OCI-LY7 (cell line): ENCODE data around the gene OGT. TPM values are rescaled to one million over a fixed set of nuclear protein-coding genes. Genes with fewer than 3 reads are reported as not detected.

Experiments
- BruUV-seq: library from RNA; stranded (reverse); fragments of 400-500 nt; replicated peaks from 2 replicates; lab custom pipeline; 2021; lab: Mats Ljungman, UMichigan
- CTCF ChIA-PET: fragments of 300-600 bp; sonication (Branson Sonifier 250); formaldehyde crosslinking; loops from one replicate; lab custom pipeline; 2022; ENCODE audit warnings: antibody characterized with exemption; ENCODE audit not compliant: unreplicated experiment; lab: Charles Lee
- POLR2A ChIA-PET: fragments of 300-600 bp; sonication (Branson Sonifier 250); formaldehyde crosslinking; loops from one replicate; lab custom pipeline; 2022; ENCODE audit warnings: antibody characterized with exemption; lab: Charles Lee
- DNase-seq: peaks from one replicate; pipeline ENCODE4 v3.0.0-alpha.2; 2015; ENCODE audit warnings: low spot score
- H2AFZ ChIP-seq: fragments of 200-600 bp; sonication (generic), shearing (Covaris generic); 2 replicates; pipeline ENCODE4 v1.6.1; 2014; ENCODE audit warnings: mild to moderate bottlenecking, antibody characterized with exemption, low read length, moderate library complexity
- H3K27ac ChIP-seq: fragments of 200-600 bp; sonication (generic); 2 replicates; pipeline ENCODE4 v1.5.1; 2014; ENCODE audit warnings: mixed run types, low read depth, mild to moderate bottlenecking, moderate library complexity, low read length, inconsistent platforms; ENCODE audit not compliant: poor library complexity, severe bottlenecking
- H3K36me3 ChIP-seq: fragments of 200-600 bp; sonication (generic); 2 replicates; pipeline ENCODE4 v1.6.1; 2014; ENCODE audit warnings: mild to moderate bottlenecking, antibody characterized with exemption, low read length, moderate library complexity, mixed read lengths; ENCODE audit not compliant: insufficient read depth
- H3K4me1 ChIP-seq: fragments of 200-600 bp; sonication (generic); 2 replicates; pipeline ENCODE4 v1.5.1; 2014; ENCODE audit warnings: mild to moderate bottlenecking, low read length; ENCODE audit not compliant: insufficient read depth, poor library complexity, severe bottlenecking
- H3K4me2 ChIP-seq: fragments of 200-600 bp; sonication (generic); 2 replicates; pipeline ENCODE4 v1.6.1; 2014; ENCODE audit warnings: mild to moderate bottlenecking, low read length
- H3K4me3 ChIP-seq: fragments of 200-600 bp; sonication (generic); 2 replicates; pipeline ENCODE4 v1.5.1; 2014; ENCODE audit warnings: mild to moderate bottlenecking, low read depth, low read length; ENCODE audit not compliant: poor library complexity, severe bottlenecking
- H3K79me2 ChIP-seq: fragments of 200-600 bp; sonication (generic); 2 replicates; pipeline ENCODE4 v1.6.1; 2016; ENCODE audit warnings: low read depth, mild to moderate bottlenecking, low read length, moderate library complexity, mixed read lengths; ENCODE audit not compliant: insufficient read depth
- H3K9me2 ChIP-seq: fragments of 200-600 bp; sonication (generic); 2 replicates; pipeline ENCODE4 v1.6.1; 2016; ENCODE audit warnings: mild to moderate bottlenecking, low read length, mixed read lengths; ENCODE audit not compliant: insufficient read depth
- H3K9me3 ChIP-seq: fragments of 200-600 bp; sonication (generic); 2 replicates; pipeline ENCODE4 v1.6.1; 2014; ENCODE audit warnings: mild to moderate bottlenecking, mixed run types, low read length, mixed read lengths
- H4K20me1 ChIP-seq: fragments of 200-600 bp; sonication (generic); 2 replicates; pipeline ENCODE4 v1.6.1; 2014; ENCODE audit warnings: mild to moderate bottlenecking, antibody characterized with exemption, low read length, moderate library complexity, mixed read lengths; ENCODE audit not compliant: insufficient read depth
- CTCF ChIP-seq: fragments of 200-600 bp; sonication (generic); conservative IDR thresholded peaks from 2 replicates; pipeline ENCODE4 v1.5.1; 2014; ENCODE audit warnings: mild to moderate bottlenecking, antibody characterized with exemption, low read length, moderate library complexity, mixed read lengths
- EZH2phosphoT487 ChIP-seq: fragments of 200-600 bp; sonication (generic); IDR thresholded peaks from 2 replicates; pipeline ENCODE4 v1.6.1; 2018; ENCODE audit warnings: low read depth, borderline replicate concordance, mild to moderate bottlenecking, mixed run types, antibody characterized with exemption, low read length, moderate library complexity, mixed read lengths
- intact Hi-C: fragments of 100-400 bp; cut with micrococcal nuclease; formaldehyde crosslinking; loops from one replicate; pipeline ENCODE4 v1.10.0; 2022; ENCODE audit not compliant: unreplicated experiment
- total RNA-seq, 2 experiments: library from RNA; depleted of rRNA in 1 of 2; stranded (reverse); fragments of >200 nt in 1 of 2; shearing (Covaris generic) in 1 of 2; gene quantifications; 2 replicates each; pipeline ENCODE4 v1.2.3, GENCODE V29; 2014 to 2022

OGT gene
- total RNA-seq, 2 experiments from 2014 or later: 185 to 291 TPM

- H3K4me2 ChIP-seq: no peak overlapping the region
- no peak overlapping the region for H2AFZ ChIP-seq
- ChIA-PET POLR2A (no interaction called here), CTCF (no interaction called here)
- H3K9me3 ChIP-seq: peaks cover 6% of the 10 kb centered on the region; the same call in 1 of the 2 replicates
- peaks cover 74% of the 10 kb centered on the region for H3K4me1 ChIP-seq
- H3K79me2 ChIP-seq: no peaks in the 10 kb centered on the region
- H3K27ac ChIP-seq: peak overlapping the region; percentile 73
- DNase-seq: no peak
- no peaks in the 10 kb centered on the region for H3K9me2 ChIP-seq
- intact Hi-C loops: loop anchor here (2.0 kb wide), 1 partner anchor 29 kb away; no protein-coding TSS in a partner anchor
- no peaks in the 10 kb centered on the region; the same call in 1 of the 2 replicates for H3K36me3 ChIP-seq
- H3K4me3 ChIP-seq: no peak overlapping the region
- TF ChIP-seq EZH2phosphoT487 (no peak), CTCF (no peak)
- no peaks in the 10 kb centered on the region for H4K20me1 ChIP-seq
- BruUV-seq: no TSS peak
Observed at GRCh38 chrX:71621603-71622002, 88.7 kb downstream of the OGT start.

DNA sequence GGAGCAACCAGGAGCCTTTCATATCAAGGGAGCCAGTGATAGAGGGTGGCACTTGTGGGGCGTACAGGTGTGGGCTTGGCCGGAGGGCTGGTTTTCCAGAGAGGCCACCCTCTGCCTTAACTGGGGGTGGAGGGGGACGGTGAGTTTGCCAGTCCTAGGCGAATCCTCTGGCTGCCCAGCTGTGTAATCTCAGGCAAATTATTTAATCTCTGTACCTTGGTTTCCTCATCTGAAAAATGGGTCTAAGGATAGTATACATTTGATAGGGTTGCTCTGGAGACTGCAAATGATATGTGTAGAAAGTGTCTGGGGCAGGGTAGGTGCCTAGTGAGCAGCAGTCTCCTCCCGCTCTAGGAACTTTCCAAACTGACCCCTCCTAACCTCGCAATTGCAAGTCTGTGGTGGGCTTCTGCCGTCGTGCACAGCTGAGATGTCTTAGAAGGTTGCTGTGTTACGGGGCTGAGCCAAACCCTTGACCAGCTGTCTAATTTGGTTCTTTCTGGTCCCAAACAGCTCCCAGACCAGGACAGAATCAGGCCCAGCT, 89.2 kb downstream of the OGT start:
- Histone ChIP-seq H3K4me2 (peak overlapping the region; percentile 70), H3K9me3 (peaks cover 6% of the 10 kb centered on the region; the same call in 1 of the 2 replicates), H3K36me3 (no peaks in the 10 kb centered on the region; the same call in 1 of the 2 replicates), H4K20me1 (no peaks in the 10 kb centered on the region), H3K9me2 (no peaks in the 10 kb centered on the region), H3K4me1 (peaks cover 74% of the 10 kb centered on the region), H3K27ac (peak overlapping the region; percentile 73), H3K79me2 (no peaks in the 10 kb centered on the region), H3K4me3 (no peak overlapping the region), H2AFZ (no peak overlapping the region)
- ChIA-PET CTCF (interaction anchor here (0.5 kb wide), 1 partner anchor 368 kb away, joined by 3 read pairs; the partner anchor contains the start of gene ZMYM3), POLR2A (no interaction called here)
- intact Hi-C loops: loop anchor here (2.0 kb wide), 1 partner anchor 29 kb away; no protein-coding TSS in a partner anchor
- no peak for TF ChIP-seq EZH2phosphoT487
- TF ChIP-seq CTCF: no peak
- BruUV-seq: no TSS peak
- no peak for DNase-seq
